Muscle layer of duodenum (tissue), 2 donors: ENCODE results near the gene COLQ.

Experiments used
- H3K27ac ChIP-seq: one replicate; pipeline ENCODE4 v1.7.0; 2013; ENCODE audit warnings: mild to moderate bottlenecking, low read length
- H3K27me3 ChIP-seq: one replicate; pipeline ENCODE4 v1.7.0; 2013; ENCODE audit warnings: low read depth, mild to moderate bottlenecking, control low read depth, low read length
- H3K36me3 ChIP-seq, 2 donors: one replicate each; pipeline ENCODE4 v1.7.0; 2013; ENCODE audit warnings: low read length in 2 of 2, control low read depth in 1 of 2, mild to moderate bottlenecking in 1 of 2; ENCODE audit not compliant: insufficient read depth in 2 of 2, control insufficient read depth in 1 of 2
- H3K4me1 ChIP-seq, 2 donors: one replicate each; pipeline ENCODE4 v1.7.0; 2013; ENCODE audit warnings: low read length in 2 of 2, mild to moderate bottlenecking in 2 of 2, control low read depth in 1 of 2, moderate library complexity in 1 of 2; ENCODE audit not compliant: insufficient read depth in 2 of 2, control insufficient read depth in 1 of 2
- H3K4me3 ChIP-seq, 2 donors: one replicate each; pipeline ENCODE4 v1.7.0; 2013; ENCODE audit warnings: low read length in 2 of 2, low read depth in 1 of 2, mild to moderate bottlenecking in 1 of 2
- H3K9me3 ChIP-seq, 2 donors: one replicate each; pipeline ENCODE4 v1.7.0; 2013; ENCODE audit warnings: low read length in 2 of 2, control low read depth in 1 of 2, mild to moderate bottlenecking in 1 of 2; ENCODE audit not compliant: control insufficient read depth in 1 of 2
- donor health status: healthy.

Gene COLQ

DNA sequence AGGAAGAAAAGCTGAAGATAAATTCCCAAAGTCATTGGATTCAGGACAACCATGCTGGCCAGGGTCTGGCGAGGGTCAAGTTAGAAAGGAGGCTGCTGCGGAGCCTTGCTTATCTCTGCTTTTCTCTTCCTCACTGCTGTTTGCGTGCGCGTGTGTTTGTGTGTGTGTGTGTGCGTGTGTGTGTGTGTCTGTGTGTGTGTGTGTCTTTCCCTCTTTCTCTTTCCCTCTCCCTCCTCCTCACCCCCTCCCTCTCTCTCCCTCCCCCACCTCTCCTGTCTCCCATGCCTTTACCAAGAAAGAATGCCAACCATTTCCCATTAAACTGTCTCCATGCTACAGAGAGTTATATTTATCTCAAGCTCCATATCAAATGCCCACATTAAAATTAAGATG lies at the start of gene COLQ:
TSS of gene COLQ (minus strand) at position 134 of the 393 bp plus-strand sequence. CDS start at position 53, 81 bp downstream.
- peak within 1 kb of the TSS; percentile 11 to 19 for H3K4me3 ChIP-seq
- H3K36me3 ChIP-seq: no peaks in the 10 kb centered on the region
- H3K27me3 ChIP-seq: no peaks in the 10 kb centered on the region
- H3K9me3 ChIP-seq: no peaks in the 10 kb centered on the region
- peaks cover 0 to 16% of the 10 kb centered on the region in 2 donors for H3K4me1 ChIP-seq
- H3K27ac ChIP-seq: no peak within 1 kb of the TSS

GRCh38 chr3:15563190-15563589 lies 41.7 kb upstream of the COLQ start:
- Histone ChIP-seq H3K36me3 (peaks cover 44 to 78% of the 10 kb centered on the region in 2 donors), H3K4me3 (no peak overlapping the region), H3K4me1 (no peaks in the 10 kb centered on the region), H3K9me3 (no peaks in the 10 kb centered on the region), H3K27ac (no peak overlapping the region), H3K27me3 (no peaks in the 10 kb centered on the region)

GRCh38 chr3:15562560-15562959 lies 41.1 kb upstream of the COLQ start:
- Histone ChIP-seq H3K4me3 (no peak overlapping the region), H3K9me3 (no peaks in the 10 kb centered on the region), H3K27me3 (no peaks in the 10 kb centered on the region), H3K36me3 (peaks cover 38 to 71% of the 10 kb centered on the region in 2 donors), H3K27ac (no peak overlapping the region), H3K4me1 (no peaks in the 10 kb centered on the region)

DNA sequence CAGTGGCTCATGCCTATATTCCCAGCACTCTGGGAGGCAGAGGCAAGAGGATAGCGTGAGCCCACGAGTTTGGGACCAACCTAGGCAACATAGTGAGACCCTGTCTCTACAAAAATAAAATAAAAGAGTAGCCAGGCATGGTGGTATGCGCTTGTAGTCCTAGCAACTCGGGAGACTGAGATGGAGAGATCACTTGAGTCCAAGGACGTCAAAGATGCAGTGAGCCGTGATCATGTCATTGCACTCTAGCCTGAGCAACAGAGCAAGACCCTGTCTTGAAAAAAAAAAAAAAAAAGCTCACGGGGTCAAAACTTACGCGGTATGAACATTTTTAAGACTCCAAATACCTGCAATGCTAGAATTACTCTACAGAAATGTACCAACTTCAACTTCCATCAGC lies 37.1 kb upstream of the COLQ start:
- Histone ChIP-seq H3K4me1 (no peaks in the 10 kb centered on the region), H3K4me3 (no peak overlapping the region), H3K36me3 (peaks cover 20 to 37% of the 10 kb centered on the region in 2 donors), H3K9me3 (no peaks in the 10 kb centered on the region), H3K27ac (no peak overlapping the region), H3K27me3 (no peaks in the 10 kb centered on the region)

DNA sequence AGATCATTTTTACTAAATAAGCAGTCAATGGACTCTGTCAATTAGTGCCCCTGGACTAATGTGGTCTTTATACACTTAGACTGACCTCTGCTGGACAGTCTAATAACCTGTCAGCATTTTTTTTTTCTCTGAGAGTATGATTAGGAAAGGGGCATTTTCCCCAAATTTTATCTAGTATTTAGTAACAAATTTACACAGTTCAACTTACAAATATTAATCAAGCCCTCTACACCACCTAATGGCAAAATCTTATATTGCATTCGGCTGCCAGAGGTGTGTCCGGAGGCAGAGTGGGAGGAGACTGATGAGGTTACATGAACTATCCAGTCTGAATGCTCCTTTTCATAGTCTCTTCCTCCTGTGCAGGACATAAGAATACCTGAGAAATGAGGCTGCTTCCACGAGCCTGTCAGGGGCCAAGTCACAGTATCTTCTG lies 36.0 kb upstream of the COLQ start:
- Histone ChIP-seq H3K4me3 (no peak overlapping the region), H3K27ac (no peak overlapping the region), H3K9me3 (no peaks in the 10 kb centered on the region), H3K27me3 (no peaks in the 10 kb centered on the region), H3K4me1 (no peaks in the 10 kb centered on the region), H3K36me3 (peaks cover 12 to 32% of the 10 kb centered on the region in 2 donors)

DNA sequence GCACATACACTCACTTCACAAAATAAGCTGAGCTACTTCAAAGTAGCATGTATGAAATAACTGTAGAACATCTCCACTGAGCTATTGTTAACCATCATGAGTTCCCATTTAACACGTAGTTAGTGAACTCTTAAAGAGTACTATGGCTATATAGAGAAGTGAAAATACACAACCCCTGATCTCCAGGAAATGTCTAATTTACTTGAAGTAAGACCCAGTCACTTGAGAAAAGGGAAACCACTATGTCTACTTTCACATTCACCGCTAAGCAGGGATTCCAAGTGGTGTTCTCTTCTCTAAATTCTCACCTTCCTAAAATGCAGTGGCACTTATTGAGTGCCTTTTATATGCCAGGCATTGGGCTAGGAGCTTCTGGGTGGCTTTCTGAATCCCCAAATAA lies 35.0 kb upstream of the COLQ start:
- no peak overlapping the region for H3K4me3 ChIP-seq
- H3K9me3 ChIP-seq: no peaks in the 10 kb centered on the region
- no peaks in the 10 kb centered on the region for H3K27me3 ChIP-seq
- H3K4me1 ChIP-seq: no peaks in the 10 kb centered on the region
- peaks cover 10 to 34% of the 10 kb centered on the region in 2 donors for H3K36me3 ChIP-seq
- peak overlapping the region; percentile 27 for H3K27ac ChIP-seq

DNA sequence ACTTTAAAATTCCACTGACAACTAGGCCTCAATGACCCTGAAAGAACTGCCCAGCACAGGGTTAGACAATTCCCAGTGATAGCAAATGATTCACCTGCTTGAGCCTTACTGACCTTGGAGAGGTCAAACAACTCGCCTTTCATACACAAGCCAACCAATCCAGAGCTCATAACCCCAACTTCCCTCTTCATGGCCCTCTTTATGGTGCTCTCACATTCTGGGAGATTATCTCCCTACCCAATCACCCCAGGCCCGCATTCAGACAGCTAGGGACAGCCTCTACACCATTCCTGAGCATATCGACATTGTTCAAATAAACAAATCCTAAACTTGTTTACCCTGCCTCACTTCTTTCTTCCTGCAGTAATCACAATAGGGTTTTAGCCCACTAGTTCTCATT lies 32.2 kb upstream of the COLQ start:
- no peak overlapping the region for H3K4me3 ChIP-seq
- no peaks in the 10 kb centered on the region for H3K27me3 ChIP-seq
- H3K9me3 ChIP-seq: no peaks in the 10 kb centered on the region
- H3K36me3 ChIP-seq: peaks cover 0 to 21% of the 10 kb centered on the region in 2 donors
- no peak overlapping the region for H3K27ac ChIP-seq
- no peaks in the 10 kb centered on the region for H3K4me1 ChIP-seq

- Histone ChIP-seq H3K36me3 (peaks cover 0 to 17% of the 10 kb centered on the region in 2 donors), H3K4me1 (no peaks in the 10 kb centered on the region), H3K9me3 (no peaks in the 10 kb centered on the region), H3K27me3 (no peaks in the 10 kb centered on the region), H3K4me3 (no peak overlapping the region), H3K27ac (no peak overlapping the region)
These were observed 30.4 kb upstream of the COLQ start for GRCh38 chr3:15551902-15552301.

GRCh38 chr3:15549846-15550245 lies 28.3 kb upstream of the COLQ start:
- no peaks in the 10 kb centered on the region for H3K4me1 ChIP-seq
- H3K27ac ChIP-seq: no peak overlapping the region
- H3K36me3 ChIP-seq: peaks cover 0 to 17% of the 10 kb centered on the region in 2 donors
- no peak overlapping the region for H3K4me3 ChIP-seq
- no peaks in the 10 kb centered on the region for H3K9me3 ChIP-seq
- no peaks in the 10 kb centered on the region for H3K27me3 ChIP-seq

DNA sequence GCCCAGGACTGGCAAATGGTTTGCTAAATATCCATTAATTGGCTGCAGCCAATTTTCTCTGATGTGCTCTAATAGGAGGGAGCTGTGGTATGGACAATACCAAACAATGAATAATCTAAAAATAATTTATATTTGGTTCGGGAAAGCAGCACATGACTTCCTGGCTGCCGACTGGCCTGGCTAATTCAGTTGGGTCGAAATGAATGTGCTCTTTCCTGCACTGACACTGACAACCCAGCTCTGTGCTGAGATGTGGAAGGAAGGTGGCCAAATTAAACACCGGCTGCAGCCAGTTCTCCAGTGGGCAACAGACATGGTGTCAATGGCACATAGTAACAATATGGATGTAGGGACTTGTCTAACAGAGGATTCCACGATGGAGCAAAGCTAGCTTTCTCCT lies 21.1 kb upstream of the COLQ start:
- no peaks in the 10 kb centered on the region for H3K36me3 ChIP-seq
- H3K9me3 ChIP-seq: no peaks in the 10 kb centered on the region
- H3K4me3 ChIP-seq: no peak overlapping the region
- H3K4me1 ChIP-seq: no peaks in the 10 kb centered on the region
- H3K27ac ChIP-seq: no peak overlapping the region
- H3K27me3 ChIP-seq: no peaks in the 10 kb centered on the region

GRCh38 chr3:15541371-15541770 lies 19.9 kb upstream of the COLQ start:
- no peak overlapping the region for H3K27ac ChIP-seq
- H3K4me1 ChIP-seq: no peaks in the 10 kb centered on the region
- H3K27me3 ChIP-seq: no peaks in the 10 kb centered on the region
- H3K9me3 ChIP-seq: no peaks in the 10 kb centered on the region
- H3K4me3 ChIP-seq: no peak overlapping the region
- no peaks in the 10 kb centered on the region for H3K36me3 ChIP-seq

DNA sequence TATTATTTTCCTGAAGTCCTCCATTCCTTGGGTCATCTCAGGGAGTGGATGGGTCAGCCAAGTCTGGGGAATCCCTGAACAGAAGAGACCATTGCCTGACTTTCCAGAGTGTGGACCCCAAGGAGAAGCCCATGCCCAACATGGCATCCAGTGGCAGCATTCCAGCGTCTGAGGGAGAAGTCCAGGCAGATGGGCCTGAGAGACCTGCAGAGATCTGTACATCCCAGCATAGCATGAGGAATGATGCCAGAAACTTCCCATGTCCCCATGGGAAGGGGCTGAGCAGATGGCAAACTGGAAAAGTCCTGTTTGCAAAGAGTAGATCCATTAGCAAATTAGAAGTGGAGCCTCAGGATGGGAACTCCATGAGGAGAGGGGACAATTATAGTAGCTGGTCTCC lies 17.6 kb upstream of the COLQ start:
- Histone ChIP-seq H3K4me1 (no peaks in the 10 kb centered on the region), H3K9me3 (no peaks in the 10 kb centered on the region), H3K4me3 (no peak overlapping the region), H3K27me3 (no peaks in the 10 kb centered on the region), H3K27ac (no peak overlapping the region), H3K36me3 (peaks cover 0 to 3% of the 10 kb centered on the region in 2 donors)
